ENCODE data around the gene NLRP1.

- TF ChIP-seq EZH2phosphoT487 (IDR thresholded peaks at IDR 0.05; ENCODE audit: insufficient read depth, low read depth) (no peak), EZH2 (IDR thresholded peaks at IDR 0.05; ENCODE audit: insufficient read depth, poor library complexity, severe bottlenecking) (no peak)
These were observed 78.0 kb downstream of the NLRP1 start for GRCh38 chr17:5506307-5506706.

Measured in GM23248 (cell line).